Liver (tissue), 9 donors: ENCODE results near the gene TMPRSS7. TPM values are rescaled to one million over a fixed set of nuclear protein-coding genes. Genes with fewer than 3 reads are reported as not detected.

Experiments used
- DNase-seq: peaks from one replicate; pipeline ENCODE4 v3.0.0-alpha.2; 2017; ENCODE audit warnings: low spot score
- H3K27ac ChIP-seq, 2 donors: one replicate each; pipeline ENCODE4 v1.7.0; 2013; ENCODE audit warnings: inconsistent platforms in 2 of 2, low read length in 2 of 2, control low read depth in 1 of 2, low read depth in 1 of 2, mild to moderate bottlenecking in 1 of 2
- H3K27me3 ChIP-seq, 4 donors: one replicate each; pipeline versions ENCODE4 v1.6.1 to v1.7.0; 2013; ENCODE audit warnings: low read length in 3 of 4, inconsistent platforms in 1 of 4, mild to moderate bottlenecking in 1 of 4, moderate library complexity in 1 of 4; ENCODE audit not compliant: control insufficient read depth in 4 of 4, insufficient read depth in 4 of 4
- H3K36me3 ChIP-seq, 4 donors: one replicate each; pipeline versions ENCODE4 v1.6.1 to v1.7.0; 2013; ENCODE audit warnings: low read length in 3 of 4, mild to moderate bottlenecking in 3 of 4, low read depth in 1 of 4, moderate library complexity in 1 of 4; ENCODE audit not compliant: control insufficient read depth in 4 of 4, insufficient read depth in 3 of 4
- H3K4me1 ChIP-seq, 4 donors: one replicate each; pipeline versions ENCODE4 v1.6.1 to v1.7.0; 2013; ENCODE audit warnings: low read length in 3 of 4, mild to moderate bottlenecking in 3 of 4, moderate library complexity in 1 of 4; ENCODE audit not compliant: control insufficient read depth in 4 of 4, insufficient read depth in 4 of 4
- H3K4me3 ChIP-seq, 3 donors: one replicate each; pipeline versions ENCODE4 v1.6.1 to v1.7.0; 2013; ENCODE audit warnings: low read length in 3 of 3, control low read depth in 1 of 3, low read depth in 1 of 3, mild to moderate bottlenecking in 1 of 3
- H3K9ac ChIP-seq, 2 donors: one replicate each; pipeline ENCODE4 v1.7.0; 2013; ENCODE audit warnings: low read length in 2 of 2, mild to moderate bottlenecking in 2 of 2, moderate library complexity in 2 of 2, control low read depth in 1 of 2, low read depth in 1 of 2
- H3K9me3 ChIP-seq, 4 donors: one replicate each; pipeline versions ENCODE4 v1.6.1 to v1.7.0; 2013; ENCODE audit warnings: low read length in 3 of 4; ENCODE audit not compliant: control insufficient read depth in 4 of 4
- EGR1 ChIP-seq, 2 donors: IDR thresholded peaks; 2 replicates each; pipeline ENCODE4 v1.6.1; 2016 to 2018; ENCODE audit warnings: antibody characterized with exemption in 2 of 2, low read depth in 2 of 2
- FOXA1 ChIP-seq: IDR thresholded peaks from 2 replicates; pipeline ENCODE4 v1.6.1; 2016; ENCODE audit warnings: antibody characterized with exemption
- FOXA2 ChIP-seq: IDR thresholded peaks from 2 replicates; pipeline ENCODE4 v1.6.1; 2016; ENCODE audit warnings: antibody characterized with exemption
- GABPA ChIP-seq, 2 donors: IDR thresholded peaks in 1 of 2; conservative IDR thresholded peaks in 1 of 2; 2 replicates each; pipeline ENCODE4 v1.6.1; 2016; ENCODE audit warnings: antibody characterized with exemption in 2 of 2, mild to moderate bottlenecking in 1 of 2, moderate library complexity in 1 of 2
- HNF4A ChIP-seq, 2 donors: conservative IDR thresholded peaks; 2 replicates each; pipeline ENCODE4 v1.6.1; 2016; ENCODE audit warnings: antibody characterized with exemption in 2 of 2, mild to moderate bottlenecking in 2 of 2
- HNF4G ChIP-seq: IDR thresholded peaks from 2 replicates; pipeline ENCODE4 v1.6.1; 2016; ENCODE audit warnings: antibody characterized with exemption
- JUND ChIP-seq, 2 donors: IDR thresholded peaks; 2 replicates each; pipeline ENCODE4 v1.6.1; 2016; ENCODE audit warnings: antibody characterized with exemption in 2 of 2
- NR2F2 ChIP-seq: IDR thresholded peaks from 2 replicates; pipeline ENCODE4 v1.6.1; 2016; ENCODE audit warnings: antibody characterized with exemption
- RAD21 ChIP-seq, 2 donors: IDR thresholded peaks; 2 replicates each; pipeline ENCODE4 v1.6.1; 2016; ENCODE audit warnings: antibody characterized with exemption in 2 of 2, mild to moderate bottlenecking in 2 of 2
- REST ChIP-seq: IDR thresholded peaks from 2 replicates; pipeline ENCODE4 v1.6.1; 2016; ENCODE audit warnings: antibody characterized with exemption, mild to moderate bottlenecking
- RXRA ChIP-seq, 2 donors: IDR thresholded peaks; 2 replicates each; pipeline ENCODE4 v1.6.1; 2017 to 2018; ENCODE audit warnings: antibody characterized with exemption in 2 of 2, mild to moderate bottlenecking in 1 of 2
- SP1 ChIP-seq: IDR thresholded peaks from 2 replicates; pipeline ENCODE4 v1.6.1; 2018; ENCODE audit warnings: antibody characterized with exemption, mild to moderate bottlenecking
- TAF1 ChIP-seq: conservative IDR thresholded peaks from 2 replicates; pipeline ENCODE4 v1.6.1; 2016; ENCODE audit warnings: antibody characterized with exemption, mild to moderate bottlenecking
- YY1 ChIP-seq: IDR thresholded peaks from 2 replicates; pipeline ENCODE4 v1.6.1; 2016; ENCODE audit warnings: antibody characterized with exemption, mild to moderate bottlenecking
- WGBS: extraction: QIAGEN DNeasy Blood & Tissue Kit; methylation state at CpG from one replicate; pipeline ENCODE4 v1.1.7; 2013; 5-methylcytosine and 5-hydroxymethylcytosine counted together
- polyA plus RNA-seq, 2 donors: library from polyadenylated mRNA; stranded (reverse) in 1 of 2; unstranded in 1 of 2; fragments of 200-250 nt in 1 of 2; fragments of >200 nt in 1 of 2; fragmentation: Nextera tagmentation in 1 of 2; extraction: Ambion mirVana in 1 of 2; gene quantifications; one replicate each; pipeline versions ENCODE4 v1.2.1 to v1.2.3, GENCODE V29; 2013 to 2015
- total RNA-seq, 2 donors: library from RNA; depleted of rRNA; stranded (reverse); fragments of >200 nt; gene quantifications; one replicate each; pipeline ENCODE4 v1.2.3, GENCODE V29; 2014
- TF ChIP-seq, protein P1 (sequence below): IDR thresholded peaks from 2 replicates; pipeline ENCODE4 v1.6.1; 2016; ENCODE audit warnings: antibody characterized with exemption
- TF ChIP-seq, protein P2 (sequence below): IDR thresholded peaks from 2 replicates; pipeline ENCODE4 v1.6.1; 2016; ENCODE audit warnings: antibody characterized with exemption
- TF ChIP-seq, protein P3 (sequence below): fragments of 150-350 bp; IDR thresholded peaks from 2 replicates; pipeline ENCODE4 v1.5.1; 2017; ENCODE audit warnings: improper control_type of control experiment, low read depth, low read length; ENCODE audit not compliant: missing input control
- TF ChIP-seq, protein P4 (sequence below): IDR thresholded peaks from 2 replicates; pipeline ENCODE4 v1.6.1; 2016; ENCODE audit warnings: antibody characterized with exemption
- donor health status: healthy.
- donor health status: healthy.
- donor health status: healthy.
- donor health status: healthy.
- donor health status: healthy.

TMPRSS7 gene
- total and polyA plus RNA-seq, 4 donors, result not detected

GRCh38 chr3:112093180-112093522 is 58.6 kb downstream of the TMPRSS7 start:
- no peaks in the 10 kb centered on the region for H3K36me3 ChIP-seq
- no peak overlapping the region for H3K27ac ChIP-seq
- H3K4me1 ChIP-seq, result no peaks in the 10 kb centered on the region
- H3K4me3 ChIP-seq, result no peak overlapping the region
- DNase-seq, result no peak
- TF ChIP-seq, protein P1, sequence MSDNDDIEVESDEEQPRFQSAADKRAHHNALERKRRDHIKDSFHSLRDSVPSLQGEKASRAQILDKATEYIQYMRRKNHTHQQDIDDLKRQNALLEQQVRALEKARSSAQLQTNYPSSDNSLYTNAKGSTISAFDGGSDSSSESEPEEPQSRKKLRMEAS, result no peak
- TF ChIP-seq TAF1 (no peak), REST (no peak), FOXA2 (no peak), FOXA1 (no peak), JUND (IDR thresholded peaks at IDR 0.05) (no peak), HNF4G (no peak), YY1 (no peak), RXRA (IDR thresholded peaks at IDR 0.05) (no peak), EGR1 (IDR thresholded peaks at IDR 0.05; ENCODE audit: low read depth in 2 of 2) (no peak), HNF4A (conservative IDR thresholded peaks at IDR 0.05) (no peak), NR2F2 (no peak)
- TF ChIP-seq, protein P2, sequence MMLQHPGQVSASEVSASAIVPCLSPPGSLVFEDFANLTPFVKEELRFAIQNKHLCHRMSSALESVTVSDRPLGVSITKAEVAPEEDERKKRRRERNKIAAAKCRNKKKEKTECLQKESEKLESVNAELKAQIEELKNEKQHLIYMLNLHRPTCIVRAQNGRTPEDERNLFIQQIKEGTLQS, result no peak
- TF ChIP-seq, protein P3, sequence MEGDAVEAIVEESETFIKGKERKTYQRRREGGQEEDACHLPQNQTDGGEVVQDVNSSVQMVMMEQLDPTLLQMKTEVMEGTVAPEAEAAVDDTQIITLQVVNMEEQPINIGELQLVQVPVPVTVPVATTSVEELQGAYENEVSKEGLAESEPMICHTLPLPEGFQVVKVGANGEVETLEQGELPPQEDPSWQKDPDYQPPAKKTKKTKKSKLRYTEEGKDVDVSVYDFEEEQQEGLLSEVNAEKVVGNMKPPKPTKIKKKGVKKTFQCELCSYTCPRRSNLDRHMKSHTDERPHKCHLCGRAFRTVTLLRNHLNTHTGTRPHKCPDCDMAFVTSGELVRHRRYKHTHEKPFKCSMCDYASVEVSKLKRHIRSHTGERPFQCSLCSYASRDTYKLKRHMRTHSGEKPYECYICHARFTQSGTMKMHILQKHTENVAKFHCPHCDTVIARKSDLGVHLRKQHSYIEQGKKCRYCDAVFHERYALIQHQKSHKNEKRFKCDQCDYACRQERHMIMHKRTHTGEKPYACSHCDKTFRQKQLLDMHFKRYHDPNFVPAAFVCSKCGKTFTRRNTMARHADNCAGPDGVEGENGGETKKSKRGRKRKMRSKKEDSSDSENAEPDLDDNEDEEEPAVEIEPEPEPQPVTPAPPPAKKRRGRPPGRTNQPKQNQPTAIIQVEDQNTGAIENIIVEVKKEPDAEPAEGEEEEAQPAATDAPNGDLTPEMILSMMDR, result no peak
- TF ChIP-seq, protein P4, sequence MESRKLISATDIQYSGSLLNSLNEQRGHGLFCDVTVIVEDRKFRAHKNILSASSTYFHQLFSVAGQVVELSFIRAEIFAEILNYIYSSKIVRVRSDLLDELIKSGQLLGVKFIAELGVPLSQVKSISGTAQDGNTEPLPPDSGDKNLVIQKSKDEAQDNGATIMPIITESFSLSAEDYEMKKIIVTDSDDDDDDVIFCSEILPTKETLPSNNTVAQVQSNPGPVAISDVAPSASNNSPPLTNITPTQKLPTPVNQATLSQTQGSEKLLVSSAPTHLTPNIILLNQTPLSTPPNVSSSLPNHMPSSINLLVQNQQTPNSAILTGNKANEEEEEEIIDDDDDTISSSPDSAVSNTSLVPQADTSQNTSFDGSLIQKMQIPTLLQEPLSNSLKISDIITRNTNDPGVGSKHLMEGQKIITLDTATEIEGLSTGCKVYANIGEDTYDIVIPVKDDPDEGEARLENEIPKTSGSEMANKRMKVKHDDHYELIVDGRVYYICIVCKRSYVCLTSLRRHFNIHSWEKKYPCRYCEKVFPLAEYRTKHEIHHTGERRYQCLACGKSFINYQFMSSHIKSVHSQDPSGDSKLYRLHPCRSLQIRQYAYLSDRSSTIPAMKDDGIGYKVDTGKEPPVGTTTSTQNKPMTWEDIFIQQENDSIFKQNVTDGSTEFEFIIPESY, result no peak
- H3K9me3 ChIP-seq, result no peaks in the 10 kb centered on the region
- no peak overlapping the region for H3K9ac ChIP-seq
- no peaks in the 10 kb centered on the region for H3K27me3 ChIP-seq

DNA sequence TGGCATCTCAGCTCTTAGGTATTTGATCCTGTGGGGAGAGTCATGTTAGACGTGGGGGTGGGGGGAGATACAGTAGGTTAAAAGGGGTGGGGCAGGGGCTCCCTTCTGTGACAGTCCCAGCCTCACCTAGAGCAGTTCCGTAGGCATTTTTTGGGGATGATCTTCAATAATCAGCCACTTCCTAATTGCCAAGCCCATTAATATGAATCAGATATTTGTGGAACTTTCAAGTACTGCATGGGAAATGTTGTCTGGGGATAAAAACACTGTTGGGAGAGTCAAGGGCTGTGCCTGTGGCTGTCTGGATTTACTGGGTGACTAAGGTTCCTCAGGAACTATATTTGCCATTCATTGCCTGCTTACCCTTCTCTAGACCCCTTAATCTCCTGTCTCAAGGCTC is 61.2 kb downstream of the TMPRSS7 start:
- Histone ChIP-seq H3K36me3 (no peaks in the 10 kb centered on the region), H3K4me3 (no peak overlapping the region), H3K9me3 (no peaks in the 10 kb centered on the region), H3K27ac (no peak overlapping the region), H3K9ac (no peak overlapping the region), H3K4me1 (no peaks in the 10 kb centered on the region), H3K27me3 (no peaks in the 10 kb centered on the region)
- 25% methylated on average over 2 of the region's 2 CpGs for WGBS
- DNase-seq, result no peak
- TF ChIP-seq HNF4G (no peak), SP1 (no peak), RAD21 (IDR thresholded peaks at IDR 0.05) (no peak), NR2F2 (no peak), GABPA (IDR thresholded peaks at IDR 0.05 in 1 of 2, conservative IDR thresholded peaks at IDR 0.05 in 1 of 2) (no peak), TAF1 (no peak), YY1 (no peak)
- TF ChIP-seq, protein P3, result no peak
- TF ChIP-seq, protein P4, result no peak
- TF ChIP-seq, protein P2, result no peak
